HepG2 (cell line): ENCODE results near the gene PTPN5. TPM values are rescaled to one million over a fixed set of nuclear protein-coding genes. Genes with fewer than 3 reads are reported as not detected.

Experiments
- ARNTL ChIP-seq: sonication (generic); formaldehyde crosslinking; IDR thresholded peaks from 2 replicates; pipeline ENCODE4 v1.4.0; 2020; ENCODE audit warnings: mild to moderate bottlenecking, missing genetic modification reagents
- ATAD3A ChIP-seq: sonication (generic); formaldehyde crosslinking; IDR thresholded peaks from 2 replicates; pipeline ENCODE4 v1.4.0; 2020; ENCODE audit warnings: missing genetic modification reagents
- CEBPG ChIP-seq: IDR thresholded peaks from 2 replicates; pipeline ENCODE4 v1.6.1; 2016
- ELF1 ChIP-seq: sonication (generic); formaldehyde crosslinking; IDR thresholded peaks from 2 replicates; pipeline ENCODE4 v1.4.0; 2020; ENCODE audit warnings: missing genetic modification reagents
- FOSL2 ChIP-seq: sonication (generic); formaldehyde crosslinking; IDR thresholded peaks from 2 replicates; pipeline ENCODE4 v1.4.0; 2020; ENCODE audit warnings: missing genetic modification reagents
- FOXA1 ChIP-seq, 2 experiments: fragments of 450-650 bp in 1 of 2; sonication (generic) in 1 of 2; formaldehyde crosslinking in 1 of 2; IDR thresholded peaks; 2 replicates each; pipeline versions ENCODE4 v1.4.0 to v1.6.1; 2016 to 2020; ENCODE audit warnings: missing genetic modification reagents in 1 of 2
- FOXO1 ChIP-seq: sonication (generic); formaldehyde crosslinking; IDR thresholded peaks from 2 replicates; pipeline ENCODE4 v1.4.0; 2020; ENCODE audit warnings: missing genetic modification reagents
- FOXP1 ChIP-seq, 2 experiments: fragments of 450-650 bp in 1 of 2; IDR thresholded peaks; 2 replicates each; pipeline ENCODE4 v1.6.1; 2017 to 2018; ENCODE audit warnings: antibody characterized with exemption in 1 of 2
- GABPB1 ChIP-seq: IDR thresholded peaks from 2 replicates; pipeline ENCODE4 v1.6.1; 2016; ENCODE audit warnings: mild to moderate bottlenecking, missing genetic modification reagents, moderate library complexity, missing compliant biosample characterization
- JUND ChIP-seq: sonication (generic); formaldehyde crosslinking; IDR thresholded peaks from 2 replicates; pipeline ENCODE4 v1.8.0; 2022; ENCODE audit warnings: mild to moderate bottlenecking, missing genetic modification reagents
- KAT8 ChIP-seq: IDR thresholded peaks from 2 replicates; pipeline ENCODE4 v1.6.1; 2016; ENCODE audit warnings: missing genetic modification reagents, missing compliant biosample characterization
- KDM1A ChIP-seq: IDR thresholded peaks from 2 replicates; pipeline ENCODE4 v1.6.1; 2016; ENCODE audit warnings: missing compliant biosample characterization
- KMT2A ChIP-seq: sonication (generic); formaldehyde crosslinking; IDR thresholded peaks from 2 replicates; pipeline ENCODE4 v1.4.0; 2020; ENCODE audit warnings: missing genetic modification reagents
- MAZ ChIP-seq, 2 experiments: sonication (generic) in 1 of 2; formaldehyde crosslinking in 1 of 2; IDR thresholded peaks; 2 replicates each; pipeline versions ENCODE4 v1.5.0 to v1.6.1; 2012 to 2020; ENCODE audit warnings: low read depth in 2 of 2, mild to moderate bottlenecking in 2 of 2, borderline replicate concordance in 1 of 2, improper control_type of control experiment in 1 of 2, low read length in 1 of 2, missing genetic modification reagents in 1 of 2, moderate library complexity in 1 of 2
- MXD4 ChIP-seq: IDR thresholded peaks from 2 replicates; pipeline ENCODE4 v1.6.1; 2016; ENCODE audit warnings: mild to moderate bottlenecking, missing biosample characterization, missing genetic modification reagents
- MZF1 ChIP-seq: sonication (generic); formaldehyde crosslinking; IDR thresholded peaks from 2 replicates; pipeline ENCODE4 v1.8.1; 2023; ENCODE audit warnings: mild to moderate bottlenecking, missing genetic modification reagents, borderline replicate concordance
- POLR2AphosphoS5 ChIP-seq: IDR thresholded peaks from 2 replicates; pipeline ENCODE4 v1.6.1; 2012; ENCODE audit warnings: low read depth, low read length
- RFX1 ChIP-seq: fragments of 450-650 bp; IDR thresholded peaks from 2 replicates; pipeline ENCODE4 v1.6.1; 2017
- RFX3 ChIP-seq: IDR thresholded peaks from 2 replicates; pipeline ENCODE4 v1.6.1; 2016; ENCODE audit warnings: missing biosample characterization, missing genetic modification reagents
- SNAPC2 ChIP-seq: sonication (generic); formaldehyde crosslinking; IDR thresholded peaks from 2 replicates; pipeline ENCODE4 v1.8.1; 2022; ENCODE audit warnings: mild to moderate bottlenecking, missing genetic modification reagents
- SP140L ChIP-seq: sonication (generic); formaldehyde crosslinking; IDR thresholded peaks from 2 replicates; pipeline ENCODE4 v1.4.0; 2020; ENCODE audit warnings: missing genetic modification reagents, borderline replicate concordance
- SP2 ChIP-seq: sonication (generic); formaldehyde crosslinking; IDR thresholded peaks from 2 replicates; pipeline ENCODE4 v1.5.1; 2020; ENCODE audit warnings: mild to moderate bottlenecking, missing genetic modification reagents
- SRY ChIP-seq: sonication (generic); formaldehyde crosslinking; IDR thresholded peaks from 2 replicates; pipeline ENCODE4 v1.8.0; 2022; ENCODE audit warnings: mild to moderate bottlenecking, missing genetic modification reagents
- TFDP2 ChIP-seq: sonication (generic); formaldehyde crosslinking; IDR thresholded peaks from 2 replicates; pipeline ENCODE4 v1.4.0; 2020; ENCODE audit warnings: missing genetic modification reagents
- TRIM24 ChIP-seq: sonication (generic); formaldehyde crosslinking; IDR thresholded peaks from 2 replicates; pipeline ENCODE4 v1.8.0; 2022; ENCODE audit warnings: mild to moderate bottlenecking, missing genetic modification reagents
- ZBTB38 ChIP-seq: sonication (generic); formaldehyde crosslinking; IDR thresholded peaks from 2 replicates; pipeline ENCODE4 v1.5.1; 2020; ENCODE audit warnings: mild to moderate bottlenecking, missing genetic modification reagents
- ZNF335 ChIP-seq: sonication (generic); formaldehyde crosslinking; IDR thresholded peaks from 2 replicates; pipeline ENCODE4 v1.4.0; 2020; ENCODE audit warnings: missing genetic modification reagents
- ZNF367 ChIP-seq: sonication (generic); formaldehyde crosslinking; IDR thresholded peaks from 2 replicates; pipeline ENCODE4 v1.4.0; 2020; ENCODE audit warnings: missing genetic modification reagents, borderline replicate concordance
- ZNF776 ChIP-seq: sonication (generic); formaldehyde crosslinking; IDR thresholded peaks from 2 replicates; pipeline ENCODE4 v1.4.0; 2020; ENCODE audit warnings: mild to moderate bottlenecking, missing genetic modification reagents
- ZNF792 ChIP-seq: IDR thresholded peaks from 2 replicates; pipeline ENCODE4 v1.6.1; 2016
- polyA plus RNA-seq, 8 experiments: library from polyadenylated mRNA; depleted of rRNA in 3 of 8; stranded (reverse) in 7 of 8; unstranded in 1 of 8; fragments of >200 nt; fragmentation: Illumina TruSeq in 4 of 8; extraction: Trizol in 4 of 8; gene quantifications; 2 replicates each; pipeline versions ENCODE4 v1.2.1 to v1.2.3, GENCODE V29; 2011 to 2016; ENCODE audit warnings: low read depth in 4 of 8, missing spikeins in 1 of 8, mixed read lengths in 1 of 8; ENCODE audit not compliant: insufficient read depth in 1 of 8
- total RNA-seq, 5 experiments: library from RNA; depleted of rRNA; stranded (reverse); fragments of >200 nt; fragmentation: Illumina TruSeq; extraction: Trizol; gene quantifications; 2 replicates each; pipeline ENCODE4 v1.2.3, GENCODE V29; 2016; ENCODE audit warnings: low read depth in 1 of 5
- TF ChIP-seq, protein P1 (sequence below): sonication (generic); formaldehyde crosslinking; IDR thresholded peaks from 2 replicates; pipeline ENCODE4 v1.4.0; 2020; ENCODE audit warnings: missing genetic modification reagents

The PTPN5 gene
- total and polyA plus RNA-seq, 2 of the 13 experiments (the other 11 are each of a cell fraction or from before 2014, with no cell fraction given): not detected

GRCh38 chr11:18749681-18750319 lies 41.8 kb downstream of the PTPN5 start (continued):
- TF ChIP-seq TFDP2 (CRISPR knock-in tag) (no peak), MZF1 (no peak), FOXO1 (0 out of 2 replicates have a peak, but pooled peaks have one; percentile 20), ARNTL (CRISPR knock-in tag) (no peak), ZNF792 (CRISPR knock-in tag) (no peak), KAT8 (CRISPR knock-in tag) (peak; percentile 33; the same call in 1 of the 2 replicates), RFX3 (CRISPR knock-in tag) (no peak), SP140L (CRISPR knock-in tag) (no peak), FOXP1 (IDR thresholded peaks at IDR 0.05) (no peak), FOXP1 (CRISPR knock-in tag; IDR thresholded peaks at IDR 0.05) (0 out of 2 replicates have a peak, but pooled peaks have one; percentile 23), SNAPC2 (CRISPR knock-in tag) (no peak), MAZ (IDR thresholded peaks at IDR 0.05; ENCODE audit: borderline replicate concordance, low read depth, low read length) (no peak), MAZ (CRISPR knock-in tag; IDR thresholded peaks at IDR 0.05; ENCODE audit: low read depth) (no peak), FOXA1 (IDR thresholded peaks at IDR 0.05) (no peak), FOXA1 (CRISPR knock-in tag; IDR thresholded peaks at IDR 0.05) (0 out of 2 replicates have a peak, but pooled peaks have one; percentile 12), SP2 (CRISPR knock-in tag) (no peak), POLR2AphosphoS5 (no peak), TRIM24 (CRISPR knock-in tag) (no peak), ELF1 (CRISPR knock-in tag) (0 out of 2 replicates have a peak, but pooled peaks have one; percentile 30), CEBPG (CRISPR knock-in tag) (no peak), ZNF335 (CRISPR knock-in tag) (peak; percentile 39; the same call in 1 of the 2 replicates), RFX1 (no peak), SRY (CRISPR knock-in tag) (no peak), ZBTB38 (CRISPR knock-in tag) (no peak), FOSL2 (peak; percentile 89), GABPB1 (CRISPR knock-in tag) (peak; percentile 72), KDM1A (CRISPR knock-in tag) (no peak), KMT2A (CRISPR knock-in tag) (no peak), ZNF776 (CRISPR knock-in tag) (no peak), JUND (CRISPR knock-in tag) (0 out of 2 replicates have a peak, but pooled peaks have one; percentile 32), ZNF367 (CRISPR knock-in tag) (no peak), ATAD3A (no peak), MXD4 (CRISPR knock-in tag) (no peak)
- TF ChIP-seq, protein P1, sequence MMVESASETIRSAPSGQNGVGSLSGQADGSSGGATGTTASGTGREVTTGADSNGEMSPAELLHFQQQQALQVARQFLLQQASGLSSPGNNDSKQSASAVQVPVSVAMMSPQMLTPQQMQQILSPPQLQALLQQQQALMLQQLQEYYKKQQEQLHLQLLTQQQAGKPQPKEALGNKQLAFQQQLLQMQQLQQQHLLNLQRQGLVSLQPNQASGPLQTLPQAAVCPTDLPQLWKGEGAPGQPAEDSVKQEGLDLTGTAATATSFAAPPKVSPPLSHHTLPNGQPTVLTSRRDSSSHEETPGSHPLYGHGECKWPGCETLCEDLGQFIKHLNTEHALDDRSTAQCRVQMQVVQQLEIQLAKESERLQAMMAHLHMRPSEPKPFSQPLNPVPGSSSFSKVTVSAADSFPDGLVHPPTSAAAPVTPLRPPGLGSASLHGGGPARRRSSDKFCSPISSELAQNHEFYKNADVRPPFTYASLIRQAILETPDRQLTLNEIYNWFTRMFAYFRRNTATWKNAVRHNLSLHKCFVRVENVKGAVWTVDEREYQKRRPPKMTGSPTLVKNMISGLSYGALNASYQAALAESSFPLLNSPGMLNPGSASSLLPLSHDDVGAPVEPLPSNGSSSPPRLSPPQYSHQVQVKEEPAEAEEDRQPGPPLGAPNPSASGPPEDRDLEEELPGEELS (CRISPR knock-in tag): no peak
